ENCODE measurements around the gene MRNIP. TPM values are rescaled to one million over a fixed set of nuclear protein-coding genes. Genes with fewer than 3 reads are reported as not detected.

Gene MRNIP
- total and polyA plus RNA-seq, 9 donors, result 10.7 to 20.2 (median 15.9) TPM

DNA sequence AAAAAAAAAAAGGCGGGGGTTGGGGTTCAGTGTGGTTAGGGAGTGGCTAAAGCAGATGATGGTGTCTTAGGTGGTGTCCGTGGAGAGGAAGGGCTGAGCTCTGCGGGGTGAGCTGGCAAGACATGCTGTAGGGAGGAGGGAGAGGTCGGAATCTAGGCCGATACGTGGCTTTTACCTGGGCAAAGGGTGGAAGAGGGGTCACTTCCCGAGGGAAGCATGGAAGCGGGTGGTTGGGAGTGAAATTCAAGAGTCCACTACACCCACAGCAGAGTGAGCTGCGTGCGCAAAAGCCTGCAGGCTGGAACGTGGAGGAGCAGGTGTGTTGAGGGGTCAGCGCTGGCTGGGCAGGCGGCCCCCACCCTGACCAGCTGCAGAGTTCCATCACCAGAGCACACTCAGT is 31.3 kb upstream of the MRNIP start:
- Histone ChIP-seq H3K4me1 (ENCODE audit: control insufficient read depth, insufficient read depth, low read length) (no peaks in the 10 kb centered on the region), H3K27me3 (ENCODE audit: control insufficient read depth, insufficient read depth, low read length) (no peaks in the 10 kb centered on the region), H3K4me3 (ENCODE audit: low read length) (no peak overlapping the region), H3K9me3 (replicated peaks; ENCODE audit: control insufficient read depth, low read depth, low read length) (no peaks in the 10 kb centered on the region), H3K27ac (ENCODE audit: low read length) (no peak overlapping the region), H3K36me3 (ENCODE audit: control insufficient read depth, insufficient read depth, low read length) (peaks cover 91% of the 10 kb centered on the region)
- DNase-seq, result no peak
- WGBS (ENCODE audit: insufficient coverage), result 86% methylated on average over 5 of the region's 13 CpGs

DNA sequence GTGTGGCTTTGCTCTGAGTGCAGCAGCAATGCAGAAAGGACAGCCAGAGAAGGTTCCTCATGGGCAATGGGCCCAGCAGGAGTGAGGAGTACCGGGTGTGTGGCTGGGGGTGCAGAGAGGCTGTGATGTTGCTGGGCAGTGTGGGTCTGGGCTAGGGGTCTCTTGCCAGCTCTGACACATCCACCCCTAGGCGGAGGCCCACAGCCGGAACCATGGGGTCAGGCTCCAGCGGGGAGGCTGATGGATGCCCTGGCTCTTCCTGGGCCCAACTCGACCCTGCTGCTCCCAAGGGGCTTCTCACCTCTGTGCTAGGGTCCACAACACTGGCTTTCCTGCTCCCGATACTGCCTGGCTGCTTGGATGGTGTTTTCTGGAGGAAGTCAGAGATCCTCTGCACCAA is 29.2 kb upstream of the MRNIP start:
- DNase-seq, result no peak
- H3K4me1 ChIP-seq (ENCODE audit: control insufficient read depth, insufficient read depth, low read length), result no peaks in the 10 kb centered on the region
- no peaks in the 10 kb centered on the region for H3K27me3 ChIP-seq (ENCODE audit: control insufficient read depth, insufficient read depth, low read length)
- no peak overlapping the region for H3K4me3 ChIP-seq (ENCODE audit: low read length)
- no peak overlapping the region for H3K27ac ChIP-seq (ENCODE audit: low read length)
- H3K36me3 ChIP-seq (ENCODE audit: control insufficient read depth, insufficient read depth, low read length), result peaks cover 86% of the 10 kb centered on the region
- H3K9me3 ChIP-seq (replicated peaks; ENCODE audit: control insufficient read depth, low read depth, low read length), result peaks cover 16% of the 10 kb centered on the region
- 83% methylated on average over 2 of the region's 6 CpGs for WGBS (ENCODE audit: insufficient coverage)

DNA sequence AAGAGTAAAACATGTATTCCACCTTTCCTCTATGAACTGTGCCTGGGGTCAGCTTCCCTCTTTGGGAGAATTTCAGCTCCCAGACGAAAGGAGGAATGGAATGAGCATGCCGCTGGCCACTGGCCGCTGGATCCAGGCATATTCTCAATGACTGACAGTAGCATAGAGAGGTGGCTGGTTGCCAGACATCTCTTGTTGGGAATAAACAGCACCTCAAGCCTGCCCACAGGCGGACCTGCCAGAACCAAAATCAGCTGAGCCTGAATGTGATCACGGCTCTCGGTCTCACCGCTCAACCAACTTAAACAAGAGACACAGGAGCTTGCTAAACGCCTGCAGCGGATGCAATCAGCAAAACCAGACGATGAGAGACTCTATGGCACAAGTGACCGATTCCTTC is 28.5 kb upstream of the MRNIP start:
- Histone ChIP-seq H3K9me3 (replicated peaks; ENCODE audit: control insufficient read depth, low read depth, low read length) (peaks cover 22% of the 10 kb centered on the region), H3K4me1 (ENCODE audit: control insufficient read depth, insufficient read depth, low read length) (no peaks in the 10 kb centered on the region), H3K4me3 (ENCODE audit: low read length) (no peak overlapping the region), H3K36me3 (ENCODE audit: control insufficient read depth, insufficient read depth, low read length) (peaks cover 86% of the 10 kb centered on the region), H3K27ac (ENCODE audit: low read length) (no peak overlapping the region), H3K27me3 (ENCODE audit: control insufficient read depth, insufficient read depth, low read length) (no peaks in the 10 kb centered on the region)
- WGBS (ENCODE audit: insufficient coverage), result 93% methylated on average over 8 of the region's 11 CpGs
- no peak for DNase-seq

DNA sequence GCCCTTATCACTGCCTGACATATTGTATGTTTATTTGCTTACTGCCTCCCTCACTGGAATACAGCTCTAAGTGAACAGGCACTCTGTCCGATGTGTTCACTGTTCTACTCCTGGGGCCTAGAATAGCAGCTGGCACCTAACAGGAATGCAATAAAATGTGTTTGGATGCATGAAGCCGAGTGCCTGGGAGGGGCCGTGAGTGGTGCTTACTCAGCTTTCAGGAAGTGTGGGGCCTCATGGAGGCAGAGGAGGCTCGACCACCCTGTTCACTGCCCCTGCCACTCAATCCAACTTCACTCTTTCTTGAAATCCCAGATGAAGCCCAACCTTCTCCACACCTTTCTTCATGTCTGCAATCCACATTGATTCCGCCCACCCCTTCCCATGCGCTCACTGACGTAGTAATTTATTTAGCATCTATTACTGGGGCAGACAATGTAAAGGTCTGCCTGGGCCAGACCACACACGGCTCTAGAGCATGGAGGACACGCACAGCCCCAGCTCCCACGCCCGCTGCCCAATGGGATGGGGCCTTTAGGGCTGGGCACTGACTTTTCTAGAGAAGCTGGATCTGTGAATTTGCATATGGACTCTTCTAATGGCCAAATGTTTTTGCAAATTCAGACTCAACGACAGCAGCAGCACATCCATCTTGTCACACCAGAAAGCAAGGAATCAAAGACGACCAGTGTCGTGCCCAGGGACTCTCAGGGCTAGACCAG is 27.7 kb upstream of the MRNIP start:
- no peak overlapping the region for H3K27ac ChIP-seq (ENCODE audit: low read length)
- H3K4me3 ChIP-seq (ENCODE audit: low read length), result no peak overlapping the region
- no peaks in the 10 kb centered on the region for H3K4me1 ChIP-seq (ENCODE audit: control insufficient read depth, insufficient read depth, low read length)
- WGBS (ENCODE audit: insufficient coverage), result 66% methylated on average over 9 of the region's 14 CpGs
- H3K36me3 ChIP-seq (ENCODE audit: control insufficient read depth, insufficient read depth, low read length), result peaks cover 80% of the 10 kb centered on the region
- no peaks in the 10 kb centered on the region for H3K27me3 ChIP-seq (ENCODE audit: control insufficient read depth, insufficient read depth, low read length)
- no peak for DNase-seq
- H3K9me3 ChIP-seq (replicated peaks; ENCODE audit: control insufficient read depth, low read depth, low read length), result peaks cover 22% of the 10 kb centered on the region

DNA sequence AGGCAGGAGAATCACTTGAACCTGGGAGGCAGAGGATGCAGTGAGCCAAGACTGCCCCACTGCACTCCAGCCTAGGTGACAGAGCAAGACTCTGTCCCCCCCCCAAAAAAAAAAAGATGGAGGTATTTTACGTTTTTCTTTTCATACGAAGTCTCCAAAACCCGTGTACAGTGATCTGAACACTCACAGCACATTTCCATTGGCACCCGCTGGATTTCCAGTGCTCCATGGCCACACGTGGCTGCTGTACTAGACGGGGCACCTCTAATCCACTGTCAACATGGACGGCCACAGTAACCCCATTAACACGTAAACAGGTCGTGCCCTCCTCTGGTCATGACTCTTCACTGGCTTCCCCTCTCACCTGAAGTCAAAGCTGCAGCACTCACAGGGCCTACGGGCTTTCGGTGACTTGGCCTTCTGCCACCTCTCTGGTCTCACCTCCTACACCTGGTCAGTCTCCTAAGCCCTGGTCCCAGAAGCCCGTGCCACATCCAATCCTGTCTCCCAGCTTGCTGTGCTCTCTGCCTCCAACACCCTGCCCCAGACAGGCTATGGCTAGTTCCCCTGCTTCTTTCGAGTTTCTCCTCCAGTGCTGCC is 27.0 kb upstream of the MRNIP start:
- H3K4me1 ChIP-seq (ENCODE audit: control insufficient read depth, insufficient read depth, low read length), result no peaks in the 10 kb centered on the region
- peaks cover 22% of the 10 kb centered on the region for H3K9me3 ChIP-seq (replicated peaks; ENCODE audit: control insufficient read depth, low read depth, low read length)
- H3K36me3 ChIP-seq (ENCODE audit: control insufficient read depth, insufficient read depth, low read length), result peaks cover 73% of the 10 kb centered on the region
- 92% methylated on average over 13 of the region's 13 CpGs for WGBS (ENCODE audit: insufficient coverage)
- H3K4me3 ChIP-seq (ENCODE audit: low read length), result no peak overlapping the region
- H3K27me3 ChIP-seq (ENCODE audit: control insufficient read depth, insufficient read depth, low read length), result no peaks in the 10 kb centered on the region
- no peak for DNase-seq
- no peak overlapping the region for H3K27ac ChIP-seq (ENCODE audit: low read length)

DNA sequence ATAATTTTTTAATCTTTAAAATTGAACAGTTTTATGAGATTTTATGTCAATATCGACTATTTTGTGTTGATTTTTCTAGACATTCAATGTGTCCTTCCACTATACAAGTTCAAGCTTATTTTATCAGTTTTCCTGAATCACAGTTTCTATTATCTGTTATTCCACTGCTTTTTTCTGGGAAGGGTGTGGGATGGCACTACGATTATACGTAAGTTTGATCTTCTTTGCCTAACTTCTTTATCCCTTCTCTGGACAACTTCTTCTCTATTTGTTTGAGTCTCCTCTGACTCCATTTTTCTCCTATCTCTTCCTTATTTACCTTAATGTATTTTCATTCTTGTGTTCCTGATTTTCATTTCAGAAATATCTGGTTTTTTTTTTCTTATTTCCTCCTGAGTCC is 24.5 kb upstream of the MRNIP start:
- Histone ChIP-seq H3K4me1 (ENCODE audit: control insufficient read depth, insufficient read depth, low read length) (no peaks in the 10 kb centered on the region), H3K36me3 (ENCODE audit: control insufficient read depth, insufficient read depth, low read length) (peaks cover 75% of the 10 kb centered on the region), H3K4me3 (ENCODE audit: low read length) (no peak overlapping the region), H3K9me3 (replicated peaks; ENCODE audit: control insufficient read depth, low read depth, low read length) (peaks cover 22% of the 10 kb centered on the region), H3K27me3 (ENCODE audit: control insufficient read depth, insufficient read depth, low read length) (no peaks in the 10 kb centered on the region), H3K27ac (ENCODE audit: low read length) (no peak overlapping the region)
- WGBS (ENCODE audit: insufficient coverage), result no CpG with 5 or more reads among the region's 3 CpGs
- DNase-seq, result no peak

DNA sequence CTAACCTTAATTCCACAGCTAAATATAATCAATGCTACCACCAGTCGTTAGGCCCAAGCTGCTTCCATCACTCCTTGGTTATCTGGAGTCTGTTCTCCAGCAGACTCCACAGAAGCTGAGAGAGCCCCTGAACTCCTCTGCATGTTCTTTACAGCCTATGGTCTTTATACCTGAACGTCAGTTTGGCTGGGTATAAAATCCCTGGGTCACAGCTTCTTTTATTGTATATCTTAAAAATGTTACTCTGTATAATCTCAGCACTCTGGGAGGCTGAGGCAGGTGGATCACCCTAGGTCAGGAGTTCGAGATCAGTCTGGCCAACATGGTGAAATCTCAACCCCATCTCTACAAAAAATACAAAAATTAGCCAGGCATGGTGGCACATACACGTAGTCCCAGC is 23.7 kb upstream of the MRNIP start:
- no peak overlapping the region for H3K4me3 ChIP-seq (ENCODE audit: low read length)
- H3K27me3 ChIP-seq (ENCODE audit: control insufficient read depth, insufficient read depth, low read length), result no peaks in the 10 kb centered on the region
- H3K9me3 ChIP-seq (replicated peaks; ENCODE audit: control insufficient read depth, low read depth, low read length), result peaks cover 22% of the 10 kb centered on the region
- H3K27ac ChIP-seq (ENCODE audit: low read length), result no peak overlapping the region
- H3K4me1 ChIP-seq (ENCODE audit: control insufficient read depth, insufficient read depth, low read length), result no peaks in the 10 kb centered on the region
- H3K36me3 ChIP-seq (ENCODE audit: control insufficient read depth, insufficient read depth, low read length), result peaks cover 73% of the 10 kb centered on the region
- 93% methylated on average over 3 of the region's 4 CpGs for WGBS (ENCODE audit: insufficient coverage)
- no peak for DNase-seq

DNA sequence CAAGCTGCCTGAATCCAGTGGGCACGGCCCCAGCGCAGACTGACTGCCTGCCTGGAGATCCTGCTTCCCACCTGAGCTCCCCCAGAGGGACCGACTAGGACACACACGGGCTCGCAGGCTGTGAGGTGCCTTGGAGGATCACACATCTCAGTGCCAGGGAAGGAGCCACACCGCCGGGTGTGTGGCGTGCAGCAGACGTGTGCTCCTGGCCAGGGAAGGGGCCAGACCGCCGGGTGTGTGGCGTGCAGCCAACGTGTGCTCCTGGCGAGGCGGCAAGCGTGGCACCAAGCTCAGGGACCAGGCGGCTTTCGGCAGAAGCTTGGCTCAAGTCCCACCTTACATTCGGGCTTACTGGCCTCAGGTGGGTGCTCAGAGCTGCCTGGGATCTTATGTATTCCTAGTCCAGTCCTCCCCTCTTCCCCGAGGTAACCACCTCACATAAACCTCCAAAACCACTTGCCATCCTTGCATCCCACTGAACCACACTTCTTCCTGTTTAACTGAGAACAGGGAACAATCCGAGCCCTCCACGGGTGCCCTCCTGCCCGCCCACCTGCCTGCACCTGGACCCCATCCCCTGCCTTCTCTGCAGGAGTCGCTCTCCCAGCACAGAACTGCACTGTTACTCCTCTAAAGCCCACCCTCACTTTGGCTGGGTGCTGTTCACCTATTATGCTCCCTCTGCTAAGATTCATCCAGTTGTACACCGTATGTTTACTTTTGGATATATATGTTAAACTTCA is 22.4 kb upstream of the MRNIP start:
- 90% methylated on average over 23 of the region's 25 CpGs for WGBS (ENCODE audit: insufficient coverage)
- DNase-seq, result no peak
- H3K4me3 ChIP-seq (ENCODE audit: low read length), result no peak overlapping the region
- H3K27me3 ChIP-seq (ENCODE audit: control insufficient read depth, insufficient read depth, low read length), result no peaks in the 10 kb centered on the region
- H3K36me3 ChIP-seq (ENCODE audit: control insufficient read depth, insufficient read depth, low read length), result peaks cover 72% of the 10 kb centered on the region
- H3K27ac ChIP-seq (ENCODE audit: low read length), result no peak overlapping the region
- H3K9me3 ChIP-seq (replicated peaks; ENCODE audit: control insufficient read depth, low read depth, low read length), result peaks cover 22% of the 10 kb centered on the region
- no peaks in the 10 kb centered on the region for H3K4me1 ChIP-seq (ENCODE audit: control insufficient read depth, insufficient read depth, low read length)

DNA sequence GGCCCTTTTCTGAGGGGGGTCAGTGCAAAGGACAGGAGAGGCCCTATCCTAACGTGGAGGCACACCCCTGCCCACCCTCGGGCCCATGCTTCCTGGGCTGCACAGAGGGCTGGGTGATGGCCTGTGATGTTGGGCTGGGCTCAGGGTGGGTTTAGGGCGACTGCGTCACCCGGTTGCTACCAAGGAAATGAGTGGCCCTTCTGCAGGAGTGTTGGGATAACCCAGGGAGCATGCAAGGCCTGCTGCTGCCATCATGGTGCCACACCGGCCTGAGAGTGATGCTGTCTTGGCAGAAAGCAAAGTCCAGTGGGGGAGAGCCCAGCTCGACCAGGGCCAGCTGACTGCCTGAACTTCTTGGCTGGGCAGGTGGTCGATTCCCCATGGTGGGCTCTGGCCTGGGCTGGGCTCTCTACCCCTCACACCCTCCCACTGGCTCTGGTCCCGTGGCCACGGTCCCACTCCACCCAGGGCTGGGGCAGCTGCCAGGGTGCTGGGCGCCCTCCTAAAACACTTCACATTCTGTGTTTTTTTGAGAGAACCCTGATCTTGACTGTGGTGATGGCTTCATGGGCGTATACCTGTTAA is 21.5 kb upstream of the MRNIP start:
- Histone ChIP-seq H3K27ac (ENCODE audit: low read length) (no peak overlapping the region), H3K27me3 (ENCODE audit: control insufficient read depth, insufficient read depth, low read length) (no peaks in the 10 kb centered on the region), H3K36me3 (ENCODE audit: control insufficient read depth, insufficient read depth, low read length) (peaks cover 73% of the 10 kb centered on the region), H3K9me3 (replicated peaks; ENCODE audit: control insufficient read depth, low read depth, low read length) (peaks cover 22% of the 10 kb centered on the region), H3K4me3 (ENCODE audit: low read length) (no peak overlapping the region), H3K4me1 (ENCODE audit: control insufficient read depth, insufficient read depth, low read length) (no peaks in the 10 kb centered on the region)
- WGBS (ENCODE audit: insufficient coverage), result 75% methylated on average over 6 of the region's 12 CpGs
- DNase-seq, result no peak

DNA sequence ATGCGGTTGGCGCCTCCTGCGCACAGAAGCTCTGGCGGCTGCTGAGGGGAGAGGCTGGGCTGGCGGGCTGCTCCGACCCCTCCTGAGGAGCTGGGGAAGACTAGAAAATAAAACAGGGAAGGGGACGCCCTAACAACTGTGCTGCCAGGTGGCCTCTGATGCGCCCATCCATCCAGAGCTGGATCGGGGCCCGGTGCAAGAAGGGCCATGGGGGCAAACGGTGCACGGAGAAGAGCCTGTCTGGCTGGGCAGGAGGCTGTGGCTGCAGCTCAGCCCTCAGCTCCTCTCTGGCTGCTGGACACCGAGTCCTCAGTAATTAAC is 21.0 kb upstream of the MRNIP start:
- WGBS (ENCODE audit: insufficient coverage), result 91% methylated on average over 12 of the region's 13 CpGs
- no peaks in the 10 kb centered on the region for H3K27me3 ChIP-seq (ENCODE audit: control insufficient read depth, insufficient read depth, low read length)
- no peaks in the 10 kb centered on the region for H3K4me1 ChIP-seq (ENCODE audit: control insufficient read depth, insufficient read depth, low read length)
- no peak overlapping the region for H3K27ac ChIP-seq (ENCODE audit: low read length)
- no peak overlapping the region for H3K4me3 ChIP-seq (ENCODE audit: low read length)
- no peak for DNase-seq
- H3K9me3 ChIP-seq (replicated peaks; ENCODE audit: control insufficient read depth, low read depth, low read length), result peaks cover 22% of the 10 kb centered on the region
- peaks cover 73% of the 10 kb centered on the region for H3K36me3 ChIP-seq (ENCODE audit: control insufficient read depth, insufficient read depth, low read length)

All from muscle of leg (tissue), 11 donors.